Measurements from ENCODE around the gene TTLL11. TPM values are rescaled to one million over a fixed set of nuclear protein-coding genes. Genes with fewer than 3 reads are reported as not detected.

The TTLL11 gene
- total RNA-seq, 1 experiment from 2014 or later: 2.5 TPM

- DNase-seq (ENCODE audit: low spot score): no peak
Measured at GRCh38 chr9:121857928-121858327, 235.2 kb downstream of the TTLL11 start.

- DNase-seq (ENCODE audit: low spot score): no peak
Measured at GRCh38 chr9:121855476-121855875, 237.6 kb downstream of the TTLL11 start.

GRCh38 chr9:121853617-121854395, 239.3 kb downstream of the TTLL11 start:
- DNase-seq (ENCODE audit: low spot score): no peak

- DNase-seq (ENCODE audit: low spot score): no peak
Measured at GRCh38 chr9:121852651-121853616, 240.2 kb downstream of the TTLL11 start.

GRCh38 chr9:121852241-121852640, 240.9 kb downstream of the TTLL11 start:
- DNase-seq (ENCODE audit: low spot score): no peak

- DNase-seq (ENCODE audit: low spot score): no peak
Measured at GRCh38 chr9:121851641-121852091, 241.4 kb downstream of the TTLL11 start.

- DNase-seq (ENCODE audit: low spot score): no peak
Measured at GRCh38 chr9:121850366-121850765, 242.7 kb downstream of the TTLL11 start.

GRCh38 chr9:121849554-121849953, 243.6 kb downstream of the TTLL11 start:
- DNase-seq (ENCODE audit: low spot score): no peak

GRCh38 chr9:121844562-121844961, 248.5 kb downstream of the TTLL11 start:
- no peak for DNase-seq (ENCODE audit: low spot score)

- no peak for DNase-seq (ENCODE audit: low spot score)
Measured at GRCh38 chr9:121844098-121844497, 249.0 kb downstream of the TTLL11 start.

- DNase-seq (ENCODE audit: low spot score): no peak
Measured at GRCh38 chr9:121842612-121842978, 250.5 kb downstream of the TTLL11 start.

- no peak for DNase-seq (ENCODE audit: low spot score)
Measured at GRCh38 chr9:121841771-121842611, 251.1 kb downstream of the TTLL11 start.

GRCh38 chr9:121840838-121841760, 252.0 kb downstream of the TTLL11 start:
- no peak for DNase-seq (ENCODE audit: low spot score)

- DNase-seq (ENCODE audit: low spot score): no peak
Measured at GRCh38 chr9:121839726-121840500, 253.2 kb downstream of the TTLL11 start.

GRCh38 chr9:121838746-121839669, 254.1 kb downstream of the TTLL11 start:
- DNase-seq (ENCODE audit: low spot score): no peak

- DNase-seq (ENCODE audit: low spot score): no peak
Measured at GRCh38 chr9:121837113-121837961, 255.8 kb downstream of the TTLL11 start.

GRCh38 chr9:121836366-121836885, 256.7 kb downstream of the TTLL11 start:
- DNase-seq (ENCODE audit: low spot score): no peak

Measured in HT-29 (cell line).